ENCODE measurements around the gene SYCN.

DNA sequence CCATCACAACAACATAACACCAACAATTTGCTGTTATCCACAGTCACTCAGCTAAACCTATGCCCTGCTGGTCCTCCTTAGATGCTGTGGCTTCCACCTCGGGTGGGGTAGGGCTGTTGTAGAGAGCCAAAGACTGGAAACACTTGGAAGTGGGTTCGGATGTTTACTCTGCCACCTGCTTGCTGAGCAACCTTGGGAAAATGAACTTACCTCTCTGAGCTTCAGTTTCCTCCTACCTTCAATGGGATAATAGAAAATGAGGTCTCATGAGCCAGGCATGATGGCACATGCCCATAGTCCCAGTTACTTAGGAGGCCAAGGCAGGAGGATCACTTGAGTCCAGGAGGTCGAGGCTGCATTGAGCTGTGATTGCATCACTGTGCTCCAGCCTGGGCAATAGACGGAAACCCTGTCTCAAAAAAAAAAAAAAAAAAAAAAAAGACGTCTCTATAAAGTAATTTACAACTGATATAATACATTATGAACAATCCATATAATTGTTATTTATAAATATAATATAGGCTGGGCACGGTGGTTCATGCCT, 3.3 kb upstream of the SYCN start:
- TF ChIP-seq POLR2A (IDR thresholded peaks at IDR 0.05), result no peak
- TF ChIP-seq, protein P1, sequence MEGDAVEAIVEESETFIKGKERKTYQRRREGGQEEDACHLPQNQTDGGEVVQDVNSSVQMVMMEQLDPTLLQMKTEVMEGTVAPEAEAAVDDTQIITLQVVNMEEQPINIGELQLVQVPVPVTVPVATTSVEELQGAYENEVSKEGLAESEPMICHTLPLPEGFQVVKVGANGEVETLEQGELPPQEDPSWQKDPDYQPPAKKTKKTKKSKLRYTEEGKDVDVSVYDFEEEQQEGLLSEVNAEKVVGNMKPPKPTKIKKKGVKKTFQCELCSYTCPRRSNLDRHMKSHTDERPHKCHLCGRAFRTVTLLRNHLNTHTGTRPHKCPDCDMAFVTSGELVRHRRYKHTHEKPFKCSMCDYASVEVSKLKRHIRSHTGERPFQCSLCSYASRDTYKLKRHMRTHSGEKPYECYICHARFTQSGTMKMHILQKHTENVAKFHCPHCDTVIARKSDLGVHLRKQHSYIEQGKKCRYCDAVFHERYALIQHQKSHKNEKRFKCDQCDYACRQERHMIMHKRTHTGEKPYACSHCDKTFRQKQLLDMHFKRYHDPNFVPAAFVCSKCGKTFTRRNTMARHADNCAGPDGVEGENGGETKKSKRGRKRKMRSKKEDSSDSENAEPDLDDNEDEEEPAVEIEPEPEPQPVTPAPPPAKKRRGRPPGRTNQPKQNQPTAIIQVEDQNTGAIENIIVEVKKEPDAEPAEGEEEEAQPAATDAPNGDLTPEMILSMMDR (IDR thresholded peaks at IDR 0.05), result no peak

Data from uterus (tissue), 2 donors.